ENCODE data around the gene SMC1A. TPM values are rescaled to one million over a fixed set of nuclear protein-coding genes. Genes with fewer than 3 reads are reported as not detected.
"Not testable (repeated sequence)": the region's sequence is repeated elsewhere in the genome, so short reads cannot be mapped to it uniquely, and the experiment has no call there.

Gene SMC1A
- 31.4 TPM for total RNA-seq

DNA sequence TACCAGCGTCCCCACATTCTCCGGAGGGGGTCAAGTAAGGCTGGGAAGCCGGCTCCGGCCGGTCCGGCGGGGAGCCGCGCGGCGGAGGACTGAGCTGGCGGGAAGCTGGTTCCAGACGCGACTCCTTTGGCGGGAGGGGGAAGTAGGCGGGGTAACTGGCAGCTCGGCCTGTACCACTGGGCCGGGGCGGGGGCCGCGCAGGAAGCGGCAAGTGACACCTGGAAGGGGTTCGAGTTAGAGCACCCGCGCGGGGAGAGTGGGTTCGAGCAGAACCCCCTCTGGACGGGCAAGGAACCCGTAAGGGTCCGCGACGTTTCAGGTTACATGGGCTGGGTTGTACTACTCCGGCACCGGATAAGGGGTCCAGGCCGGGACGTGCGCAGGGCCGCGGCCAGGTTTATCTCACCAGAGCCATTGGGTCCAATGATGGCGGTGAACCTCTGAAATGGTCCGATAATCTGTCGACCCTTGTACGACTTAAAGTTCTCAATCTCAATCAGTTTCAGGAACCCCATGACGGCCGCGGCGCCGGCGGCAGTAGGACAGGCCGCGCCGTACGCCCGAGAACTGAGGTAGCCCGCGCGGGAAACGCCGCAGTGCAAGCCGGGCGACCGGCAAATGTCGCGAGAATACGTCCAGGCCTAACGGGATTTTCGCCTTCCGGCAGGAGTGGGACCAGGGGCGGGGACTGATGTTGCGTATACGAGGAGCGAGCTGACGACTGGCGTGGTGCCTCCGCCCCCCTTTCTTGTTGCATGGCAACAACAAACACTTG is at the start of gene SMC1A:
TSS of gene SMC1A (minus strand) at position 569 of the 775 bp plus-strand sequence. CDS start at position 515, 54 bp downstream.
- Histone ChIP-seq H3K27ac (peak within 1 kb of the TSS; percentile 93), H3K9me3 (no peaks in the 10 kb centered on the region), H3K4me3 (peak within 1 kb of the TSS; percentile 71 to 76), H3K4me1 (peaks cover 22% of the 10 kb centered on the region), H3K27me3 (no peaks in the 10 kb centered on the region), H3K36me3 (no peaks in the 10 kb centered on the region)
- DNase-seq (ENCODE audit: extremely low spot score in 2 of 2), result peak in 1 of 2 donors; percentile 99
- intact Hi-C loops (cut with DNase I), result no loop called here
- TF ChIP-seq POLR2AphosphoS5 (IDR thresholded peaks at IDR 0.05; ENCODE audit: insufficient read depth in 1 of 2, low read depth in 1 of 2) (peak; percentile 83 to 94), POLR2A (IDR thresholded peaks at IDR 0.05) (peak in 1 of 2 donors; percentile 30)
- TF ChIP-seq, protein P1, sequence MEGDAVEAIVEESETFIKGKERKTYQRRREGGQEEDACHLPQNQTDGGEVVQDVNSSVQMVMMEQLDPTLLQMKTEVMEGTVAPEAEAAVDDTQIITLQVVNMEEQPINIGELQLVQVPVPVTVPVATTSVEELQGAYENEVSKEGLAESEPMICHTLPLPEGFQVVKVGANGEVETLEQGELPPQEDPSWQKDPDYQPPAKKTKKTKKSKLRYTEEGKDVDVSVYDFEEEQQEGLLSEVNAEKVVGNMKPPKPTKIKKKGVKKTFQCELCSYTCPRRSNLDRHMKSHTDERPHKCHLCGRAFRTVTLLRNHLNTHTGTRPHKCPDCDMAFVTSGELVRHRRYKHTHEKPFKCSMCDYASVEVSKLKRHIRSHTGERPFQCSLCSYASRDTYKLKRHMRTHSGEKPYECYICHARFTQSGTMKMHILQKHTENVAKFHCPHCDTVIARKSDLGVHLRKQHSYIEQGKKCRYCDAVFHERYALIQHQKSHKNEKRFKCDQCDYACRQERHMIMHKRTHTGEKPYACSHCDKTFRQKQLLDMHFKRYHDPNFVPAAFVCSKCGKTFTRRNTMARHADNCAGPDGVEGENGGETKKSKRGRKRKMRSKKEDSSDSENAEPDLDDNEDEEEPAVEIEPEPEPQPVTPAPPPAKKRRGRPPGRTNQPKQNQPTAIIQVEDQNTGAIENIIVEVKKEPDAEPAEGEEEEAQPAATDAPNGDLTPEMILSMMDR (IDR thresholded peaks at IDR 0.05), result peak in 1 of 3 experiments; percentile 7

- Histone ChIP-seq H3K36me3 (no peaks in the 10 kb centered on the region), H3K27me3 (no peaks in the 10 kb centered on the region), H3K27ac (no peak overlapping the region), H3K9me3 (no peaks in the 10 kb centered on the region), H3K4me3 (no peak overlapping the region), H3K4me1 (no peaks in the 10 kb centered on the region)
- TF ChIP-seq POLR2AphosphoS5 (IDR thresholded peaks at IDR 0.05; ENCODE audit: insufficient read depth in 1 of 2, low read depth in 1 of 2) (no peak), POLR2A (IDR thresholded peaks at IDR 0.05) (no peak)
- TF ChIP-seq, protein P1 (IDR thresholded peaks at IDR 0.05), result no peak
- intact Hi-C loops (cut with DNase I), result no loop called here
- DNase-seq (ENCODE audit: extremely low spot score in 2 of 2), result no peak
Observed at GRCh38 chrX:53471346-53471745, 48.9 kb upstream of the SMC1A start.

- H3K9me3 ChIP-seq; H3K27me3 ChIP-seq; DNase-seq (ENCODE audit: extremely low spot score in 2 of 2); intact Hi-C loops (cut with DNase I); H3K27ac ChIP-seq; H3K4me3 ChIP-seq; H3K4me1 ChIP-seq; H3K36me3 ChIP-seq: not testable (repeated sequence)
Observed at GRCh38 chrX:53468659-53469058, 46.2 kb upstream of the SMC1A start.

DNA sequence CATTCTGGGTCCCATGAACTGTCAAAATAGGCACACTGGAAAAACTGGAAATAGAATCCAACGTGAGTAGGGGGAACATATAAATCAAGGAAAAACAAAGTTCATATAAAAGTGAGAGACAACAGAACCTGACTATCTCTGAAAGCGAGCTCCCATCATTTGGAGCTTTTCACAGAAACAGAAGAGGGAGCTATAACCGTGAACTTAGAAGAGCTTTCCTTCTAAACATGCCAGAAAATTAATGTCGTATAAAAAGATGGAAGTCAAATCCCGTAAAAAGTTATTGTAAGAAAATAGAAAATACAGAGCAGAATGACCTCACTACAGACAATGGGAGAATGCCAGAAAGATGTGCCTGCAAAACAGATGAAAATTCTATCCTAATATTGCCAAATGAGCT is 35.6 kb upstream of the SMC1A start:
- TF ChIP-seq, protein P1 (IDR thresholded peaks at IDR 0.05), result no peak
- no peak for TF ChIP-seq POLR2A (IDR thresholded peaks at IDR 0.05)
- no peak for TF ChIP-seq POLR2AphosphoS5 (IDR thresholded peaks at IDR 0.05; ENCODE audit: insufficient read depth in 1 of 2, low read depth in 1 of 2)

GRCh38 chrX:53456254-53456653 is 33.8 kb upstream of the SMC1A start:
- no peak overlapping the region for H3K4me3 ChIP-seq
- intact Hi-C loops (cut with DNase I), result no loop called here
- H3K27ac ChIP-seq, result no peak overlapping the region
- H3K27me3 ChIP-seq, result no peaks in the 10 kb centered on the region
- H3K36me3 ChIP-seq, result no peaks in the 10 kb centered on the region
- no peaks in the 10 kb centered on the region for H3K9me3 ChIP-seq
- no peak for DNase-seq (ENCODE audit: extremely low spot score in 2 of 2)
- H3K4me1 ChIP-seq, result no peaks in the 10 kb centered on the region
- TF ChIP-seq POLR2AphosphoS5 (IDR thresholded peaks at IDR 0.05; ENCODE audit: insufficient read depth in 1 of 2, low read depth in 1 of 2), result no peak
- no peak for TF ChIP-seq POLR2A (IDR thresholded peaks at IDR 0.05)
- TF ChIP-seq, protein P1 (IDR thresholded peaks at IDR 0.05), result no peak

More for the DNA sequence above, 35.6 kb upstream of the SMC1A start:
- Histone ChIP-seq H3K4me1 (no peaks in the 10 kb centered on the region), H3K36me3 (no peaks in the 10 kb centered on the region), H3K9me3 (no peaks in the 10 kb centered on the region), H3K27ac (no peak overlapping the region), H3K4me3 (no peak overlapping the region), H3K27me3 (no peaks in the 10 kb centered on the region)
- intact Hi-C loops (cut with DNase I), result no loop called here
- no peak for DNase-seq (ENCODE audit: extremely low spot score in 2 of 2)
